CD4-positive, alpha-beta T cell treated with Interleukin-4 for 1 hour (primary cell): ENCODE measurements around the gene TBC1D3D.
"Not testable (repeated sequence)": the region's sequence is repeated elsewhere in the genome, so short reads cannot be mapped to it uniquely, and the experiment has no call there.

Experiments
- DNase-seq, 2 donors: peaks; one replicate each; pipeline ENCODE4 v3.0.0-alpha.2; 2020 to 2022

TBC1D3D gene

DNA sequence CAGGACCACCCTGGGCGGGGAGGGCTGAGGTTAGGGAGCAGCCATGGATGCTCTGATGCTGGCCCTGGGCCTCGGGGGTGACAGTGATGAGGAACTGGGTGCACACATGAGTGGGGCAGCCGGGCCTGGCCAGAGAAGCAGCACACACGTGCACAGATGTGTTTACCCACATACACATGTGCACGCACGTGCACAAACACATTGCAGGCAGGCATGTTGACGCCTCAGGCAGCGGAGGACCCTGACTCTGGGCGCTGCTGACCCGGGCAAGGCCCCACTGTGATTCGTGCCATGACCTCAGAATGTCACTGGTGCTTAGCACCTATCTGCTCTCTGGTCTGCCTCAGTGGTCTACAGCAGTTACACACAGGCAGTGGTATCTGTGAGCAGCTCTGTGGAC lies at the start of gene TBC1D3D:
Gene TBC1D3D (plus strand): TSS at position 301 of the 400 bp plus-strand sequence. CDS start 1,585 bp downstream, outside the sequence.
- DNase-seq, result not testable (repeated sequence)

DNA sequence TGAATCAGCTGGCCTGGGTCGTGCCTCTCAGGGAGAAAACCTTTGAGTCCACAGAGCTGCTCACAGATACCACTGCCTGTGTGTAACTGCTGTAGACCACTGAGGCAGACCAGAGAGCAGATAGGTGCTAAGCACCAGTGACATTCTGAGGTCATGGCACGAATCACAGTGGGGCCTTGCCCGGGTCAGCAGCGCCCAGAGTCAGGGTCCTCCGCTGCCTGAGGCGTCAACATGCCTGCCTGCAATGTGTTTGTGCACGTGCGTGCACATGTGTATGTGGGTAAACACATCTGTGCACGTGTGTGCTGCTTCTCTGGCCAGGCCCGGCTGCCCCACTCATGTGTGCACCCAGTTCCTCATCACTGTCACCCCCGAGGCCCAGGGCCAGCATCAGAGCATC lies 14.8 kb upstream of the TBC1D3D start, which contains the start of gene TBC1D3L:
Gene TBC1D3L (minus strand): TSS at position 101 of the 400 bp plus-strand sequence. CDS start 1,540 bp downstream, outside the sequence.
- DNase-seq, result not testable (repeated sequence)
